AG09309 (cell line): ENCODE results near the gene EXOC4.

Source experiments
- DNase-seq: peaks from one replicate; pipeline ENCODE4 v3.0.0-alpha.2; 2010; ENCODE audit warnings: low read depth
- H3K4me3 ChIP-seq: 2 replicates; pipeline ENCODE4 v1.5.1; 2011; ENCODE audit warnings: mild to moderate bottlenecking, low read depth, low read length, moderate library complexity; ENCODE audit not compliant: control insufficient read depth
- TF ChIP-seq, protein P1 (sequence below): IDR thresholded peaks from 2 replicates; pipeline ENCODE4 v1.5.1; 2011; ENCODE audit warnings: mild to moderate bottlenecking, low read depth, low read length, inconsistent platforms; ENCODE audit not compliant: insufficient read depth, control insufficient read depth; ENCODE audit errors: missing control alignments

The EXOC4 gene

DNA sequence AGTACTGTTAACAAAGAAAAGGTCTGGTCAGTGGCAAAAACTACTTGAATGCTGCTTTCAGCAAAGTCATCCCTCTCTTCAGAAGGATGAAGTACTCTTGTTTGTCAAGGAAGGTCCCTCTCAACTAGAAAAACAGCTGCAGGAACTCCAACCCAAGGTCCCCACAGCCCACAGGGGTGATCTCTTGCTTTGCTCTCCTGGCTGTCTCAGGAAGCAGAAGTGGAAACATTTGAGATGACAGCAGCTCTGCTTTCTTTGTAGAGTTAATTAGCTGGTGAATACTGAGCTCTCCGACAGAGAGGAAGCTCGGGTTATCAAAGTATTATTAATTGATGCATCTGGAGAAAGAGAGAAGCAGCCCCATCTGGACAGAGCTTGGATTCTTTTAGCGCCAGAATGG is 848.8 kb downstream of the EXOC4 start:
- no peak overlapping the region for H3K4me3 ChIP-seq
- no peak for DNase-seq
- TF ChIP-seq, protein P1, sequence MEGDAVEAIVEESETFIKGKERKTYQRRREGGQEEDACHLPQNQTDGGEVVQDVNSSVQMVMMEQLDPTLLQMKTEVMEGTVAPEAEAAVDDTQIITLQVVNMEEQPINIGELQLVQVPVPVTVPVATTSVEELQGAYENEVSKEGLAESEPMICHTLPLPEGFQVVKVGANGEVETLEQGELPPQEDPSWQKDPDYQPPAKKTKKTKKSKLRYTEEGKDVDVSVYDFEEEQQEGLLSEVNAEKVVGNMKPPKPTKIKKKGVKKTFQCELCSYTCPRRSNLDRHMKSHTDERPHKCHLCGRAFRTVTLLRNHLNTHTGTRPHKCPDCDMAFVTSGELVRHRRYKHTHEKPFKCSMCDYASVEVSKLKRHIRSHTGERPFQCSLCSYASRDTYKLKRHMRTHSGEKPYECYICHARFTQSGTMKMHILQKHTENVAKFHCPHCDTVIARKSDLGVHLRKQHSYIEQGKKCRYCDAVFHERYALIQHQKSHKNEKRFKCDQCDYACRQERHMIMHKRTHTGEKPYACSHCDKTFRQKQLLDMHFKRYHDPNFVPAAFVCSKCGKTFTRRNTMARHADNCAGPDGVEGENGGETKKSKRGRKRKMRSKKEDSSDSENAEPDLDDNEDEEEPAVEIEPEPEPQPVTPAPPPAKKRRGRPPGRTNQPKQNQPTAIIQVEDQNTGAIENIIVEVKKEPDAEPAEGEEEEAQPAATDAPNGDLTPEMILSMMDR, result no peak

DNA sequence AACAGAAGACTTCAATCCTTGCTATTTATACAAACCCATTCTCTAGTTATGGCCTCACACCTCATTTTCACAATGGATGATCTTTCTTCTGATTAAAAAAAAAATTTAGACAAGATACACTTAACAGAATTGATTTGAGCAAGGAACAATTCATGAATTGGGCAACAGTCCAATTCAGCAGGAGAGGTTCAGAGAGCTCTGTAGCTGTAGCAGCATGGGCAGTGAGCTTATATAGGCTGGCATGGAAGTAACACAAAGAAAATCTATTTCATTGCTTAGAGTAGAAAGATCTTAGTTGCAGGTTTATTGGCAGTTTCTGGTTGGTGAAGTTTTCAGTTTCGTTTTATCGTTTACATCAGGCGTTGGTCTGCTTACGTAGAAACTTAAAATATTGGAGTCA is 851.3 kb downstream of the EXOC4 start:
- no peak overlapping the region for H3K4me3 ChIP-seq
- TF ChIP-seq, protein P1, result no peak
- DNase-seq, result no peak

DNA sequence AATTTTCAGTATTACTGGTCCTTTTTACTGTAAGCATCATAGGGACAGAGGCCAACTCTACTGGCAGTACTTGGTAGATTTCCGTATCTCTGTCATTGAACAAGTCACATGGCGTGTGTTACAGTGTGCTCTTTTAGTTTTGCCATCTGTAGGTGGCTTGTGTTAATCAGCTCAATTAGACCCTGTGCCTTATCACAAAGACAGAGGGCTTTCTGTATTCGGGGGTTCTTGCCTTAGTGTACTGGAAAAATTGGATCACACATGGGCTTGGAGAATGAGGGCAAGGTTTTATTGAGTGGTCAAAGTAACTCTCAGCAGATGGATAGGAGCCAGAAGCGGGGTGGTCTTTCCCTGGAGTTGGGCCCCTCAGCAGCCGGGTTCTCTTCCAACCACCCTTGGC is 853.0 kb downstream of the EXOC4 start:
- no peak for DNase-seq
- TF ChIP-seq, protein P1, result no peak
- no peak overlapping the region for H3K4me3 ChIP-seq

DNA sequence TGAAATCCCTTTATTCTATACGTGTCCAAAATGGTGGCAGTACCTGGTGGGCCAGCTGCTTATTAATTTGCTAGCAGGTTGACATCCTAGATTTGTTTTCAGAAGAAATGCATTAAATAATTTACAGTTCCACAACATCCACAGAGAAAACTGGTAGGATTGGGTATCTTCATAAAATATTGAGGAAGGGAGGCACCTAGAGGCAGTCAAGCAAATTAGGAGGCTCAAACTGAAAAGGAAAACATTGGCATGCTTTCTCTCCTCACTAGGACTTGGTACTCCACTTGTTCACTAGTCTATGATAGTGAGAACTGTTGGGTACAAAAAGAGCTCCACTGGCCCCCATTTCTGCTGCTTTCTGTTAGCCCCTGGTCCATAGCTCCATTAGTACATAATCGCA is 855.9 kb downstream of the EXOC4 start:
- H3K4me3 ChIP-seq, result no peak overlapping the region
- TF ChIP-seq, protein P1, result no peak
- DNase-seq, result no peak

DNA sequence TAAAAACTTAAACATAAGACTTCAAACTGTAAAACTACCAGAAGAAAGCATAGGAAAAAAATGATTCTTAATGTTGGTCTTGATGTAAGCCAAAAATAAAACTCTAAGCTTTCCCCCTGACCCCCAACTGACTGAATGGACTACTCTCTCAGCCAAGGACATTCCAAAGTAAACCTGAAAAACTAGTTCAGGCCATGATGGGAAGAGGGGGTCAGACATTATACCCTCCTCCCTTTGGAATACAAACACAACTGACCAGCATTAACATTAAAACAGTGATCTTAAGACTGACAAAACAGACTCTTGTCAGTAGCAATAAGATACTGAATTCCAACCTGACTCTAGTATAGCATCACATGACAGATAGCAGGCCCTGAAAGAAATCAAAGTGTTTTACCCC is 860.8 kb downstream of the EXOC4 start:
- H3K4me3 ChIP-seq, result no peak overlapping the region
- no peak for DNase-seq
- TF ChIP-seq, protein P1, result no peak

DNA sequence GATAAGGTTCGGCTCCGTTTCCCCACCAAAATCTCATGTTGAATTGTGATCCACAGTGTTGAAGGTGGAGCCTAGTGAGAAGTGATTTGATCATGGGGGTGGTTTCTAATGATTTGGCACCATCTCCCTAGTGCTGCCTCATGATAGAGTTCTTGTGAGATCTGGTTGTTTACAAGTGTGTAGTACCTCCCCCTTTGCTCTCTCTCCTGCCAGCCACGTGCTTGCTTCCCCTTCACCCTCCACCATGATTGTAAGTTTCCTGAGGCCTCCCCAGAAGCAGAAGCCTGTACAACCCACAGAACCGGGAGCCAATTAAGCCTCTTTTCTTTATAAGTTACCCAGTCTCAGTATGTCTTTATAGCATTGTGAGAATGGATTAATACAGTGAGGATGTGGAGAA is 862.1 kb downstream of the EXOC4 start:
- DNase-seq, result no peak
- TF ChIP-seq, protein P1, result no peak
- H3K4me3 ChIP-seq, result no peak overlapping the region
